ENCODE results near the gene OR5H1.
"Not testable (repeated sequence)": the region's sequence is repeated elsewhere in the genome, so short reads cannot be mapped to it uniquely, and the experiment has no call there.

Gene OR5H1

GRCh38 chr3:98130421-98130820, at the start of gene OR5H1:
Gene OR5H1 (plus strand): TSS chr3:98130721. CDS start chr3:98132698, 1,977 bp downstream.
- DNase-seq, result no peak

DNA sequence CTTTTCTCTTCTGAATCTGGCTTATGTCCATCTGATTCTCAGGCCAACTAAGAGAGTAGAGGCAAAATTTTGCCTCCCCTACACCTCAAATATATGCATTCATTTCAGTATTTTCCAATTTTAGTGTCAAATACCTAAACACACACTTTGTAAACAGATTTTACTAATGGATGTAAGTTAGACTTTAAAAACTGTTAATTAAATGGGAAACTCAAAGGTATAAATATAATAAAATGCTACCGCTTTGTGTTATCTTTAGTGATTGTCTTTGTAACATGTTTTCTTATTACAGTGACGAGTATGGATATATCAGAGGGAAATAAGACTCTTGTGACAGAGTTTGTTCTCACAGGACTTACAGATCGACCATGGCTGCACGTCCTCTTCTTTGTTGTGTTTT, 43.6 kb upstream of the OR5H1 start, which contains the start of gene OR5AC2:
Gene OR5AC2 (plus strand): TSS at position 301 of the 400 bp plus-strand sequence. CDS start 0 bp downstream, at position 301.
- no peak for DNase-seq

- no peak for DNase-seq
Observed at GRCh38 chr3:98095882-98096281, 34.6 kb upstream of the OR5H1 start.

- no peak for DNase-seq
Observed at GRCh38 chr3:98099848-98100247, 30.7 kb upstream of the OR5H1 start.

DNA sequence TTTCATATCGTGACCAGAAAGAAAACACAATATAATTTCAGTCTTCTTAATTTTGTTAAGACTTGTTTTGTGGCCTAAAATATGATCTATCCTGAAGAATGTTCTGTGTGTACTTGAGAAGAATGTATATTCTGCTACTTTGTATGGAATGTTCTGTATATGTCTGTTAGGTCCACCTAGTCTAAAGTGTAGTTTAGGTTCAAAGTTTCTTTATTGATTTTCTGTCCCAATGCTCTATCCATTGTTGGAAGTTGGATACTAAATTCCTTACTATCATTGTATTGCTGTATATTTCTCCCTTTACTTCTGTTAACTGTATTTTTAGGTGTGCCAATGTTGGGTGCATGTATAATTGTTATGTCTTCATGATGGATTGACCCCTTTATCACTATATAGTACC, 22.4 kb upstream of the OR5H1 start:
- DNase-seq, result no peak

DNA sequence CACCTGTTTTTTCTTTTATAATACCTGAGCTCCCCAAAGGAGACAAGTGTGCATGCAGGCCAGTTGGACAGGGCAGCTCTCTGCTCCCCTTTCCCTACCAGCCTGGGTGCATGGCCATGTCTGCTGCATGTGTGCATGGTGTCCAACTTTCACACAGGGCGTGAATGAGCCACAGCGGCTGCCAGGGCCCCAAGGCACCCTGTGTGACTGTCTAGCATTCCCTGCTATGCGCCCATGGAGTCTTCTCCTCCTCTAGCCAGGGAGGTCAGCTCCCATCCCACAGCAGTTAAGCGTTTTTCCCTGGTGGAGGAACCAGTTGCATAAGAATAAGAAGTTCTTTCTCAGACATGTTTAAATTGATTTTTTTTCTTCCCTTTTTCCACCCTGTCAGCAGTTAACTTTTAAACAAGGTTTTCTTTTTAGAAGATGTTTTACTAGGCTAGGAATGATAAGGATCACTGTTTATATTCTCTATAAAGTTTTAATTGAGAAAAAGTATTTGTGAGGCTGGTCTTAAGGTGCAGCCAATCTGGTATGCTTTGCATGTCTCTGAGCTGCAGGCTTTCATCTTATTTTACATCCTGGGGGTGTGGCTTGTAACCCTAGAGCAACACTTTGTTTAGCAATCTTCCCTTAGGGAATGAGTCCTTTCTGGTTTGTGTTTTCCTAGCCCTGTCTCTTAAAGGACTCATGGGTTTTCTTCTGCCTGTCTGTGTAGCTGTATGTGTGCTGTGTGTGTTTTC, 20.5 kb upstream of the OR5H1 start:
- DNase-seq, result no peak

DNA sequence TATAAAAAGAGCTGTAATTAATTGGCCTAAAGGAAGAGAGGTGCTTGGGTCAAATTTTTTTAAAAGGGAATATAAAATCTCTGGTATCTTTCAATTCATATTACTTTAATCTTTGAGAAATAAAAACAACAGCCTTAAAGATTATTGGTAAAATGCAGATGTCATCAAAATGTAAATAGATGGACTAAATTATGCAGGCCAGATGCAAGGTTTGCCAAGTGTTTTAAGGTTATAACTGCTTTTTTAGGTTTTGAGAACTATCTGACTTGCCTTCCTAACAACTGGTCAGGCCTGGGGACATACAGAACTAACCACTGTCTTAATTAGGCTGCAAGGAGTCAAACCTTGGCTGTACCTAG, 20.0 kb upstream of the OR5H1 start:
- no peak for DNase-seq

GRCh38 chr3:98114264-98114663, 16.3 kb upstream of the OR5H1 start:
- DNase-seq, result no peak

- DNase-seq, result no peak
Observed at GRCh38 chr3:98115717-98116116, 14.8 kb upstream of the OR5H1 start.

DNA sequence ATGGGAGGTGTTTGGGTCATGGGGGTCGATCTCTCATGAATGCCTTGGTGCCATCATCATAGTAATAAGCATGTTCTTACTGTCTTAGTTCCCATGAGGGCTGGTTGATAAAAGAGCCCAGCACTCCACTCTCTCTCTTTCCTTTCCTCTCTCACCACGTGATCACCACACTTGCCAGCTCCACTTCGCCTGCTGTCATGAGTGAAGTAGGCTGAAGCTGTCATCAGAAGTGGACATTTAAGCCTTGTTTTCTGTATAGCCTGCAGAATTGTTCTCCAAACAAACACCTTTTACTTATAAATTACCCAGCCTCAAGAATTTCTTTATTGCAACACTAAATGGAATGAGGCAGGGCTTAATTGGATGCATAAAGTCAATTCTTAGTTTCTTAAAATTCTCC, 6.1 kb downstream of the OR5H1 start:
- no peak for DNase-seq

- DNase-seq, result not testable (repeated sequence)
Observed at GRCh38 chr3:98137826-98138557, 7.5 kb downstream of the OR5H1 start.

- no peak for DNase-seq
Observed at GRCh38 chr3:98140531-98140930, 10.0 kb downstream of the OR5H1 start.

DNA sequence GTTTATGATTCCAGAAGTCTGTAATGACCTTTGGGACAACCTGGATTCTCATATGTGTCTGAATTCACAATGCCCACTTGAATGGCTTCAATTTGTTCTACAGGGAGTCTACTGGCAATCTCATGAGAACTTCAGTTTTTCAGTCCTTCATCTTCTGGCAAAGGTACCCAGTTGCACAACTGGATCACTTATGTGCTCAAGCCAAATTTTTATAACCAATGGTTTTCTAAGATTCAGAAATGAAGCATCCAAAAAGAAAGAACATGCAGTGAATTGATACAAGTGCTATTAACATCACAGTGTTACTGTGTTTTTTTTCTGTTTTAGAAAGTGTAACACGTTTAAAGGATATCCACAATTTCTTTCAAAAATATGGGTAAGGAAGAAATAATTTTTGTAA, 16.7 kb downstream of the OR5H1 start, which contains the start of gene OR5H14:
Gene OR5H14 (plus strand): TSS at position 301 of the 400 bp plus-strand sequence. CDS start 1,907 bp downstream, outside the sequence.
- no peak for DNase-seq

GRCh38 chr3:98148751-98149150, 18.2 kb downstream of the OR5H1 start:
- no peak for DNase-seq

DNA sequence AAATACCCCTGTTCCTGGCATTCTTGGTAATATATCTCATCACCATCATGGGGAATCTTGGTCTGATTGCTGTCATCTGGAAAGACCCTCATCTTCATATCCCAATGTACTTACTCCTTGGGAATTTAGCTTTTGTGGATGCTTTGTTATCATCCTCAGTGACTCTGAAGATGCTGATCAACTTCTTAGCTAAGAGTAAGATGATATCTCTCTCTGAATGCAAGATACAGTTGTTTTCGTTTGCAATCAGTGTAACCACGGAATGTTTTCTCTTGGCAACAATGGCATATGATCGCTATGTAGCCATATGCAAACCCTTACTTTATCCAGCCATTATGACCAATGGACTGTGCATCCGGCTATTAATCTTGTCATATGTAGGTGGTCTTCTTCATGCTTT, 18.9 kb downstream of the OR5H1 start:
- not testable (repeated sequence) for DNase-seq

- DNase-seq, result no peak
Observed at GRCh38 chr3:98151241-98151640, 20.7 kb downstream of the OR5H1 start.

- no peak for DNase-seq
Observed at GRCh38 chr3:98166396-98166795, 35.9 kb downstream of the OR5H1 start, which contains the start of gene OR5H15. Gene OR5H15 (plus strand): TSS chr3:98166696. CDS start chr3:98168700, 2,004 bp downstream.

GRCh38 chr3:98171071-98171470, 40.5 kb downstream of the OR5H1 start:
- no peak for DNase-seq

DNA sequence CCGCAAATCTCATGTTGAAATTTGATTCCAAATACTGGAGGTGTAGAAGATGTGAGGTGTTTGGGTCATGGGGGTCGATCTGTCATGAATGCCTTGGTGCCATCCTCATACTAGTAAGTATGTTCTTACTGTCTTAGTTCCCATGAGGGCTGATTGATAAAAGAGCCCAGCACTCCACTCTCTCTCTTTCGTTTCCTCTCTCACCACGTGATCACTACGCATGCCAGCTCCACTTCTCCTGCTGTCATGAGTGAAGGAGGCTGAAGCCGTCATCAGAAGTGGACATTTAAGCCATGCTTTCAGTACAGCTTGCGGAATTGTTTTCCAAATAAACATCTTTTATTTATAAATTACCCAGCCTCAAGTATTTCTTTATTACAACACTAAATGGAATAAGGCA, 42.1 kb downstream of the OR5H1 start:
- no peak for DNase-seq

- no peak for DNase-seq
Observed at GRCh38 chr3:98180319-98180890, 49.9 kb downstream of the OR5H1 start.

DNA sequence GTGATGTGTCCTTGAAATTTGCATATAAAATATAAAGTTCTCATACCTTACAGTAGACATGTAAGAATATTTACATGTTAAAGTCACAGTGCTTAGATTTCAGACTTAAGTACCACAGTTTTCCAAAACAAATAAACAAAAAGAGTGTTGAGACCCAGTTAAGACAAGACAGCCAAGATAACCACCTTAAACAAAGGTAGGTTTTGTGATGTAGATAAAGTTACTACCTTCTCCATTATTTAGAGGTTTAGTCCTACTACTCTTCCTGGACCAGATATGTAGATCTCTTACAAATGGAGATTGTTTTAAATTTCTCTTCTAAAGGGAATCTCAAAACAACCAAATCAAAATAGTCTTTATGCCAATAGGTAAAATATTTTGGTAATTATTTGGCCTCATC, 51.7 kb downstream of the OR5H1 start:
- no peak for DNase-seq

GRCh38 chr3:98185180-98185579, 54.7 kb downstream of the OR5H1 start:
- no peak for DNase-seq
